ENCODE data around the gene GPLD1. TPM values are rescaled to one million over a fixed set of nuclear protein-coding genes. Genes with fewer than 3 reads are reported as not detected.

GPLD1 gene
- total RNA-seq, 1 donor from 2014 or later, result 3.5 TPM

- intact Hi-C loops (cut with DNase I), result no loop called here
- no peak overlapping the region for H3K27ac ChIP-seq
- no peak for TF ChIP-seq CTCF (IDR thresholded peaks at IDR 0.05)
- DNase-seq (ENCODE audit: low spot score in 2 of 2), result no peak
- H3K4me3 ChIP-seq, result no peak overlapping the region
- no peaks in the 10 kb centered on the region for H3K4me1 ChIP-seq
- no peaks in the 10 kb centered on the region for H3K27me3 ChIP-seq
- H3K9me3 ChIP-seq, result no peaks in the 10 kb centered on the region
- peaks cover 26 to 45% of the 10 kb centered on the region in 2 donors for H3K36me3 ChIP-seq
These were observed 45.0 kb upstream of the GPLD1 start for GRCh38 chr6:24534329-24534728.

GRCh38 chr6:24529985-24530384, 40.6 kb upstream of the GPLD1 start:
- DNase-seq (ENCODE audit: low spot score in 2 of 2), result no peak
- no peaks in the 10 kb centered on the region for H3K27me3 ChIP-seq
- intact Hi-C loops (cut with DNase I), result no loop called here

GRCh38 chr6:24524805-24525204, 35.4 kb upstream of the GPLD1 start:
- H3K27me3 ChIP-seq, result no peaks in the 10 kb centered on the region
- H3K27ac ChIP-seq, result no peak overlapping the region
- H3K36me3 ChIP-seq, result peaks cover 0 to 4% of the 10 kb centered on the region in 2 donors
- no peaks in the 10 kb centered on the region for H3K4me1 ChIP-seq
- intact Hi-C loops (cut with DNase I), result no loop called here
- peak in 1 of 3 experiments; percentile 5 for TF ChIP-seq CTCF (IDR thresholded peaks at IDR 0.05)
- H3K4me3 ChIP-seq, result no peak overlapping the region
- no peak for DNase-seq (ENCODE audit: low spot score in 2 of 2)
- no peaks in the 10 kb centered on the region for H3K9me3 ChIP-seq

More at GRCh38 chr6:24529985-24530384, 40.6 kb upstream of the GPLD1 start:
- no peaks in the 10 kb centered on the region for H3K9me3 ChIP-seq
- no peak for TF ChIP-seq CTCF (IDR thresholded peaks at IDR 0.05)
- H3K36me3 ChIP-seq, result peaks cover 22 to 43% of the 10 kb centered on the region in 2 donors
- no peak overlapping the region for H3K4me3 ChIP-seq
- no peak overlapping the region for H3K27ac ChIP-seq
- no peaks in the 10 kb centered on the region for H3K4me1 ChIP-seq

GRCh38 chr6:24524329-24524728, 35.0 kb upstream of the GPLD1 start:
- no peak overlapping the region for H3K4me3 ChIP-seq
- H3K27me3 ChIP-seq, result no peaks in the 10 kb centered on the region
- H3K4me1 ChIP-seq, result no peaks in the 10 kb centered on the region
- no peaks in the 10 kb centered on the region for H3K9me3 ChIP-seq
- peaks cover under 1 to 3% of the 10 kb centered on the region in 2 donors for H3K36me3 ChIP-seq
- no peak for TF ChIP-seq CTCF (IDR thresholded peaks at IDR 0.05)
- intact Hi-C loops (cut with DNase I), result no loop called here
- H3K27ac ChIP-seq, result no peak overlapping the region
- DNase-seq (ENCODE audit: low spot score in 2 of 2), result no peak

- no peaks in the 10 kb centered on the region for H3K9me3 ChIP-seq
- peaks cover 4 to 7% of the 10 kb centered on the region in 2 donors for H3K36me3 ChIP-seq
- TF ChIP-seq CTCF (IDR thresholded peaks at IDR 0.05), result no peak
- H3K4me3 ChIP-seq, result no peak overlapping the region
- H3K4me1 ChIP-seq, result no peaks in the 10 kb centered on the region
- no peaks in the 10 kb centered on the region for H3K27me3 ChIP-seq
- intact Hi-C loops (cut with DNase I), result no loop called here
- no peak overlapping the region for H3K27ac ChIP-seq
- DNase-seq (ENCODE audit: low spot score in 2 of 2), result no peak
These were observed 33.1 kb upstream of the GPLD1 start for GRCh38 chr6:24522228-24523176.
